GM21390 (cell line): Measurements from ENCODE around the gene RGSL1.

Experiments
- ATAC-seq: cut with Tn5 transposase; IDR thresholded peaks from one replicate; pipeline ENCODE4 v1.9.1; 2021; ENCODE audit not compliant: unreplicated experiment

RGSL1 gene

GRCh38 chr1:182608845-182609610 is 159.1 kb downstream of the RGSL1 start:
- no peak for ATAC-seq
